IMR-90 (cell line): ENCODE data around the gene ATP2B2. TPM values are rescaled to one million over a fixed set of nuclear protein-coding genes. Genes with fewer than 3 reads are reported as not detected.

Source experiments
- ATAC-seq: fragments of 200-7000 bp; cut with Tn5 transposase; 2 replicates; pipeline ENCODE4 v1.9.1; 2020; ENCODE audit warnings: low read depth, mild to moderate bottlenecking, moderate library complexity
- BruUV-seq: library from RNA; stranded (reverse); fragments of 400-500 nt; replicated peaks from 2 replicates; lab custom pipeline; 2021; lab: Mats Ljungman, UMichigan
- CTCF ChIA-PET: fragments of 300-600 bp; formaldehyde crosslinking; extraction: SDS; loops from one replicate; lab custom pipeline; 2021; ENCODE audit warnings: antibody characterized with exemption; lab: Yijun Ruan, JAX
- POLR2A ChIA-PET: fragments of 300-600 bp; sonication (Branson Sonifier 250); formaldehyde crosslinking; loops from one replicate; lab custom pipeline; 2022; ENCODE audit warnings: antibody characterized with exemption; ENCODE audit not compliant: unreplicated experiment; lab: Charles Lee
- DNase-seq: peaks from one replicate; pipeline ENCODE4 v3.0.0; 2013
- H2AFZ ChIP-seq: replicated peaks from 2 replicates; pipeline ENCODE3; 2013; ENCODE audit warnings: low read length, mild to moderate bottlenecking; ENCODE audit not compliant: poor library complexity
- H2AK5ac ChIP-seq: 2 replicates; pipeline ENCODE4 v1.6.1; 2013; ENCODE audit warnings: low read depth, low read length, inconsistent platforms
- H2AK9ac ChIP-seq: replicated peaks from 2 replicates; pipeline ENCODE3; 2013; ENCODE audit warnings: mild to moderate bottlenecking, low read depth, low read length, moderate library complexity; ENCODE audit not compliant: poor library complexity
- H2BK120ac ChIP-seq: 2 replicates; pipeline ENCODE4 v1.6.1; 2013; ENCODE audit warnings: low read depth, low read length, inconsistent platforms
- H2BK15ac ChIP-seq: 3 replicates; pipeline ENCODE4 v1.6.1; 2013; ENCODE audit warnings: low read depth, low read length, inconsistent platforms
- H2BK20ac ChIP-seq: 2 replicates; pipeline ENCODE4 v1.6.1; 2013; ENCODE audit warnings: low read depth, mild to moderate bottlenecking, inconsistent platforms, low read length, moderate library complexity
- H2BK5ac ChIP-seq: 2 replicates; pipeline ENCODE4 v1.6.1; 2013; ENCODE audit warnings: mild to moderate bottlenecking, low read depth, low read length, inconsistent platforms; ENCODE audit not compliant: poor library complexity, severe bottlenecking
- H3K14ac ChIP-seq: replicated peaks from 2 replicates; pipeline ENCODE4 v1.6.1; 2013; ENCODE audit warnings: low read depth, low read length, inconsistent platforms
- H3K18ac ChIP-seq: 2 replicates; pipeline ENCODE4 v1.6.1; 2013; ENCODE audit warnings: low read depth, low read length, control low read depth
- H3K23ac ChIP-seq: 2 replicates; pipeline ENCODE4 v1.6.1; 2013; ENCODE audit warnings: low read depth, low read length, inconsistent platforms
- H3K27ac ChIP-seq: 2 replicates; pipeline ENCODE4 v1.5.1; 2013; ENCODE audit warnings: mild to moderate bottlenecking, control low read depth, low read length; ENCODE audit not compliant: insufficient read depth
- H3K27me3 ChIP-seq: 2 replicates; pipeline ENCODE4 v1.6.1; 2013; ENCODE audit warnings: low read length; ENCODE audit not compliant: control insufficient read depth, insufficient read depth
- H3K36me3 ChIP-seq: 2 replicates; pipeline ENCODE4 v1.6.1; 2013; ENCODE audit warnings: low read length, mixed read lengths; ENCODE audit not compliant: control insufficient read depth, insufficient read depth
- H3K4ac ChIP-seq: 2 replicates; pipeline ENCODE4 v1.6.1; 2013; ENCODE audit warnings: low read depth, low read length, inconsistent platforms
- H3K4me1 ChIP-seq: 2 replicates; pipeline ENCODE4 v1.6.1; 2013; ENCODE audit warnings: low read length, mixed read lengths; ENCODE audit not compliant: control insufficient read depth, insufficient read depth
- H3K4me2 ChIP-seq: 2 replicates; pipeline ENCODE4 v1.6.1; 2013; ENCODE audit warnings: low read depth, mild to moderate bottlenecking, control low read depth, low read length, moderate library complexity
- H3K4me3 ChIP-seq: 2 replicates; pipeline ENCODE4 v1.5.1; 2013; ENCODE audit warnings: low read depth, mild to moderate bottlenecking, control low read depth, low read length, moderate library complexity; ENCODE audit not compliant: insufficient read depth
- H3K56ac ChIP-seq: 2 replicates; pipeline ENCODE4 v1.6.1; 2013; ENCODE audit warnings: low read length, inconsistent platforms; ENCODE audit not compliant: insufficient read depth; ENCODE audit errors: extremely low read depth
- H3K79me1 ChIP-seq, 2 experiments: 2 replicates each; pipeline ENCODE4 v1.6.1; 2013; ENCODE audit warnings: low read length in 2 of 2, inconsistent platforms in 1 of 2, low read depth in 1 of 2
- H3K9ac ChIP-seq: 2 replicates; pipeline ENCODE4 v1.6.1; 2013; ENCODE audit warnings: low read depth, low read length, control low read depth
- H3K9me1 ChIP-seq: 2 replicates; pipeline ENCODE4 v1.6.1; 2013; ENCODE audit warnings: low read length, inconsistent platforms; ENCODE audit not compliant: insufficient read depth
- H3K9me3 ChIP-seq: 2 replicates; pipeline ENCODE4 v1.6.1; 2013; ENCODE audit warnings: low read length; ENCODE audit not compliant: control insufficient read depth, insufficient read depth
- H4K20me1 ChIP-seq: 2 replicates; pipeline ENCODE4 v1.6.1; 2013; ENCODE audit warnings: low read length, inconsistent platforms; ENCODE audit not compliant: insufficient read depth
- H4K5ac ChIP-seq: 2 replicates; pipeline ENCODE4 v1.6.1; 2013; ENCODE audit warnings: mild to moderate bottlenecking, low read depth, low read length, control low read depth
- H4K8ac ChIP-seq, 2 experiments: 2 replicates each; pipeline ENCODE4 v1.6.1; 2013; ENCODE audit warnings: low read depth in 2 of 2, low read length in 2 of 2, control low read depth in 1 of 2, inconsistent platforms in 1 of 2
- H4K91ac ChIP-seq: 2 replicates; pipeline ENCODE4 v1.6.1; 2013; ENCODE audit warnings: low read depth, low read length, inconsistent platforms; ENCODE audit not compliant: insufficient read depth
- BHLHE40 ChIP-seq: fragments of 150-350 bp; IDR thresholded peaks from 2 replicates; pipeline ENCODE4 v1.6.1; 2016; ENCODE audit warnings: mild to moderate bottlenecking, low read depth, low read length
- CEBPB ChIP-seq: IDR thresholded peaks from 2 replicates; pipeline ENCODE4 v1.6.1; 2012; ENCODE audit warnings: low read depth, low read length, improper control_type of control experiment
- CHD1 ChIP-seq: IDR thresholded peaks from 2 replicates; pipeline ENCODE4 v1.6.1; 2012; ENCODE audit warnings: low read depth, low read length, improper control_type of control experiment
- FOS ChIP-seq: fragments of 150-350 bp; IDR thresholded peaks from 2 replicates; pipeline ENCODE4 v1.6.1; 2016; ENCODE audit warnings: low read depth, low read length
- MAFK ChIP-seq: IDR thresholded peaks from 2 replicates; pipeline ENCODE4 v1.6.1; 2012; ENCODE audit warnings: low read depth, low read length, improper control_type of control experiment
- MAZ ChIP-seq: IDR thresholded peaks from 2 replicates; pipeline ENCODE4 v1.6.1; 2012; ENCODE audit warnings: low read depth, mild to moderate bottlenecking, low read length, improper control_type of control experiment, moderate library complexity, borderline replicate concordance
- MXI1 ChIP-seq: IDR thresholded peaks from 2 replicates; pipeline ENCODE4 v1.6.1; 2012; ENCODE audit warnings: low read depth, mild to moderate bottlenecking, low read length, moderate library complexity, borderline replicate concordance
- NFE2L2 ChIP-seq: fragments of 150-350 bp; IDR thresholded peaks from 2 replicates; pipeline ENCODE4 v1.6.1; 2016; ENCODE audit warnings: low read depth, mild to moderate bottlenecking, low read length
- POLR2A ChIP-seq: IDR thresholded peaks from 2 replicates; pipeline ENCODE4 v1.6.1; 2012; ENCODE audit warnings: mild to moderate bottlenecking, low read depth, low read length
- RAD21 ChIP-seq: IDR thresholded peaks from 2 replicates; pipeline ENCODE4 v1.6.1; 2012; ENCODE audit warnings: low read length, improper control_type of control experiment
- RCOR1 ChIP-seq: IDR thresholded peaks from 2 replicates; pipeline ENCODE4 v1.6.1; 2012; ENCODE audit warnings: mild to moderate bottlenecking, low read length, improper control_type of control experiment; ENCODE audit not compliant: insufficient replicate concordance
- RFX5 ChIP-seq: IDR thresholded peaks from 2 replicates; pipeline ENCODE4 v1.8.0; 2012; ENCODE audit warnings: low read depth, mild to moderate bottlenecking, low read length, moderate library complexity
- SMC3 ChIP-seq: fragments of 150-350 bp; IDR thresholded peaks from 2 replicates; pipeline ENCODE4 v1.6.1; 2016; ENCODE audit warnings: low read depth, mild to moderate bottlenecking, antibody characterized with exemption, low read length, moderate library complexity
- WGBS, 2 experiments: methylation state at CpG; one replicate each; pipeline versions ENCODE4 v1.1.5 to v1.1.7; 2013; ENCODE audit warnings: missing lambda C conversion rate in 2 of 2; ENCODE audit not compliant: insufficient read length in 1 of 2; ENCODE audit errors: extremely low coverage in 2 of 2; 5-methylcytosine and 5-hydroxymethylcytosine counted together
- dilution Hi-C: fragments of 300-500 bp; cut with HindIII; formaldehyde crosslinking; loops from one replicate; pipeline ENCODE4 v1.14.3; 2018; ENCODE audit warnings: low sequenced_read_pairs; ENCODE audit not compliant: unreplicated experiment
- in situ Hi-C: fragments of 300-500 bp; cut with MboI; formaldehyde crosslinking; loops from 3 replicates; pipeline ENCODE4 v1.14.3; 2019; ENCODE audit warnings: low sequenced_read_pairs, inconsistent platforms, mixed read lengths
- intact Hi-C: fragments of 100-400 bp; cut with micrococcal nuclease; formaldehyde crosslinking; loops from 2 replicates; pipeline ENCODE4 v1.10.0; 2022
- polyA plus RNA-seq, 3 experiments: library from polyadenylated mRNA; depleted of rRNA; stranded (reverse); fragments of >200 nt; gene quantifications; 2 replicates each; pipeline ENCODE4 v1.2.3, GENCODE V29; 2012; ENCODE audit warnings: low replicate concordance in 1 of 3
- total RNA-seq: library from RNA; depleted of rRNA; stranded (reverse); fragments of >200 nt; gene quantifications from 2 replicates; pipeline ENCODE4 v1.2.3, GENCODE V29; 2012
- TF ChIP-seq, protein P1 (sequence below): conservative IDR thresholded peaks from 2 replicates; pipeline ENCODE4 v1.5.1; 2012; ENCODE audit warnings: mild to moderate bottlenecking, low read depth, low read length, improper control_type of control experiment
- TF ChIP-seq, protein P2 (sequence below): fragments of 150-350 bp; IDR thresholded peaks from 2 replicates; pipeline ENCODE4 v1.6.1; 2017; ENCODE audit warnings: mild to moderate bottlenecking, antibody characterized with exemption, low read length, low read depth
- TF ChIP-seq, protein P3 (sequence below): fragments of 150-350 bp; IDR thresholded peaks from 2 replicates; pipeline ENCODE4 v1.6.1; 2016; ENCODE audit warnings: low read depth, mild to moderate bottlenecking, low read length, moderate library complexity, borderline replicate concordance

Gene ATP2B2
- total and polyA plus RNA-seq, 2 of the 4 experiments (the other 2 are of a cell fraction): under 0.01 to 0.02 TPM

DNA sequence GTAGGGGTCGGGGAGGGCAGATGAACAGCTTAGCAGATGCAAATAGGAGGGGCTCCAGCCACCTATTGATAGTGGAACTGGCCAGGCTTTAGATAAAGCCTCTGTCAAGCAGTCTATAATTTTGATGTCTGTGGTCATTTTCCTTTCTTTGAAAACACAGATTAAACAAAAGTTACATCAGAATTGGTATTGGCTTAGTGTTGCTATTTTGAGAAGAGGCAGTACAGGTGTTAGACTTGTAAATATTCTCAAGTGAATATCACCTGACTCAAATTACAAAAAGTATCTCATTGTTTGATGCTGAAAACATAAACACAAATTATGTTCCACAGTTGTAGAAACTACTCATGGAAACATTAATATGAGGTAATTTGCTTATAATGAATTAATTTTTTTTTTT is 230.8 kb downstream of the ATP2B2 start:
- ATAC-seq: no peak
- Histone ChIP-seq H2BK5ac (no peak overlapping the region), H3K18ac (no peak overlapping the region), H3K23ac (no peak overlapping the region), H3K27me3 (no peaks in the 10 kb centered on the region), H3K4me1 (peaks cover 4% of the 10 kb centered on the region; the same call in 1 of the 2 replicates), H3K9ac (no peak overlapping the region), H4K8ac (no peak overlapping the region), H3K4me3 (no peak overlapping the region), H3K9me1 (peaks cover 3% of the 10 kb centered on the region; the same call in 1 of the 2 replicates), H3K36me3 (peaks cover 35% of the 10 kb centered on the region), H3K4me2 (no peak overlapping the region), H2BK20ac (no peak overlapping the region), H2AK9ac (no peak overlapping the region), H3K79me1 (peaks cover 33 to 58% of the 10 kb centered on the region in 2 experiments), H3K9me3 (no peaks in the 10 kb centered on the region), H3K14ac (no peak overlapping the region), H4K5ac (no peak overlapping the region), H2BK15ac (no peak overlapping the region), H3K27ac (no peak overlapping the region), H3K4ac (no peak overlapping the region), H3K56ac (no peak overlapping the region), H4K91ac (no peak overlapping the region), H2AFZ (no peak overlapping the region), H4K20me1 (peaks cover 38% of the 10 kb centered on the region), H2AK5ac (no peak overlapping the region), H2BK120ac (no peak overlapping the region)
- WGBS, 2 experiments: no CpG with 5 or more reads among the region's 1 CpG
- TF ChIP-seq, protein P1, sequence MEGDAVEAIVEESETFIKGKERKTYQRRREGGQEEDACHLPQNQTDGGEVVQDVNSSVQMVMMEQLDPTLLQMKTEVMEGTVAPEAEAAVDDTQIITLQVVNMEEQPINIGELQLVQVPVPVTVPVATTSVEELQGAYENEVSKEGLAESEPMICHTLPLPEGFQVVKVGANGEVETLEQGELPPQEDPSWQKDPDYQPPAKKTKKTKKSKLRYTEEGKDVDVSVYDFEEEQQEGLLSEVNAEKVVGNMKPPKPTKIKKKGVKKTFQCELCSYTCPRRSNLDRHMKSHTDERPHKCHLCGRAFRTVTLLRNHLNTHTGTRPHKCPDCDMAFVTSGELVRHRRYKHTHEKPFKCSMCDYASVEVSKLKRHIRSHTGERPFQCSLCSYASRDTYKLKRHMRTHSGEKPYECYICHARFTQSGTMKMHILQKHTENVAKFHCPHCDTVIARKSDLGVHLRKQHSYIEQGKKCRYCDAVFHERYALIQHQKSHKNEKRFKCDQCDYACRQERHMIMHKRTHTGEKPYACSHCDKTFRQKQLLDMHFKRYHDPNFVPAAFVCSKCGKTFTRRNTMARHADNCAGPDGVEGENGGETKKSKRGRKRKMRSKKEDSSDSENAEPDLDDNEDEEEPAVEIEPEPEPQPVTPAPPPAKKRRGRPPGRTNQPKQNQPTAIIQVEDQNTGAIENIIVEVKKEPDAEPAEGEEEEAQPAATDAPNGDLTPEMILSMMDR: no peak
- TF ChIP-seq FOS (no peak), NFE2L2 (no peak), RCOR1 (no peak), RAD21 (no peak), BHLHE40 (no peak), CHD1 (no peak), MAZ (no peak), CEBPB (no peak), MXI1 (no peak), MAFK (no peak), SMC3 (no peak), RFX5 (no peak), POLR2A (no peak)
- TF ChIP-seq, protein P2, sequence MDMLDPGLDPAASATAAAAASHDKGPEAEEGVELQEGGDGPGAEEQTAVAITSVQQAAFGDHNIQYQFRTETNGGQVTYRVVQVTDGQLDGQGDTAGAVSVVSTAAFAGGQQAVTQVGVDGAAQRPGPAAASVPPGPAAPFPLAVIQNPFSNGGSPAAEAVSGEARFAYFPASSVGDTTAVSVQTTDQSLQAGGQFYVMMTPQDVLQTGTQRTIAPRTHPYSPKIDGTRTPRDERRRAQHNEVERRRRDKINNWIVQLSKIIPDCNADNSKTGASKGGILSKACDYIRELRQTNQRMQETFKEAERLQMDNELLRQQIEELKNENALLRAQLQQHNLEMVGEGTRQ: no peak
- TF ChIP-seq, protein P3, sequence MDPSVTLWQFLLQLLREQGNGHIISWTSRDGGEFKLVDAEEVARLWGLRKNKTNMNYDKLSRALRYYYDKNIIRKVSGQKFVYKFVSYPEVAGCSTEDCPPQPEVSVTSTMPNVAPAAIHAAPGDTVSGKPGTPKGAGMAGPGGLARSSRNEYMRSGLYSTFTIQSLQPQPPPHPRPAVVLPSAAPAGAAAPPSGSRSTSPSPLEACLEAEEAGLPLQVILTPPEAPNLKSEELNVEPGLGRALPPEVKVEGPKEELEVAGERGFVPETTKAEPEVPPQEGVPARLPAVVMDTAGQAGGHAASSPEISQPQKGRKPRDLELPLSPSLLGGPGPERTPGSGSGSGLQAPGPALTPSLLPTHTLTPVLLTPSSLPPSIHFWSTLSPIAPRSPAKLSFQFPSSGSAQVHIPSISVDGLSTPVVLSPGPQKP: no peak
- intact Hi-C loops (no loop called here), dilution Hi-C loops (no loop called here), in situ Hi-C loops (no loop called here)
- BruUV-seq: no TSS peak
- ChIA-PET POLR2A (no interaction called here), CTCF (interaction anchor here (1.0 kb wide), 1 partner anchor 11 kb away, joined by 4 read pairs; no protein-coding TSS in a partner anchor)
- DNase-seq: no peak
